ENCODE measurements around the gene SLC38A3. TPM values are rescaled to one million over a fixed set of nuclear protein-coding genes. Genes with fewer than 3 reads are reported as not detected.

Gene SLC38A3
- total RNA-seq, 1 donor from 2014 or later = 1.2 TPM

GRCh38 chr3:50213373-50213772, 8.3 kb downstream of the SLC38A3 start:
- Mint-ChIP-seq H3K9me3 (ENCODE audit: low read depth) (no peaks in the 10 kb centered on the region), H3K36me3 (ENCODE audit: low read depth) (no peaks in the 10 kb centered on the region), H3K27me3 (ENCODE audit: low read depth) (no peaks in the 10 kb centered on the region), H3K27ac (ENCODE audit: unreplicated experiment) (no peak overlapping the region), H3K4me3 (ENCODE audit: unreplicated experiment) (no peak overlapping the region), H3K4me1 (ENCODE audit: low read depth) (peaks cover 7% of the 10 kb centered on the region)
- no peak for DNase-seq (ENCODE audit: low spot score)
- TF ChIP-seq, protein P1, sequence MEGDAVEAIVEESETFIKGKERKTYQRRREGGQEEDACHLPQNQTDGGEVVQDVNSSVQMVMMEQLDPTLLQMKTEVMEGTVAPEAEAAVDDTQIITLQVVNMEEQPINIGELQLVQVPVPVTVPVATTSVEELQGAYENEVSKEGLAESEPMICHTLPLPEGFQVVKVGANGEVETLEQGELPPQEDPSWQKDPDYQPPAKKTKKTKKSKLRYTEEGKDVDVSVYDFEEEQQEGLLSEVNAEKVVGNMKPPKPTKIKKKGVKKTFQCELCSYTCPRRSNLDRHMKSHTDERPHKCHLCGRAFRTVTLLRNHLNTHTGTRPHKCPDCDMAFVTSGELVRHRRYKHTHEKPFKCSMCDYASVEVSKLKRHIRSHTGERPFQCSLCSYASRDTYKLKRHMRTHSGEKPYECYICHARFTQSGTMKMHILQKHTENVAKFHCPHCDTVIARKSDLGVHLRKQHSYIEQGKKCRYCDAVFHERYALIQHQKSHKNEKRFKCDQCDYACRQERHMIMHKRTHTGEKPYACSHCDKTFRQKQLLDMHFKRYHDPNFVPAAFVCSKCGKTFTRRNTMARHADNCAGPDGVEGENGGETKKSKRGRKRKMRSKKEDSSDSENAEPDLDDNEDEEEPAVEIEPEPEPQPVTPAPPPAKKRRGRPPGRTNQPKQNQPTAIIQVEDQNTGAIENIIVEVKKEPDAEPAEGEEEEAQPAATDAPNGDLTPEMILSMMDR (IDR thresholded peaks at IDR 0.05) = no peak

DNA sequence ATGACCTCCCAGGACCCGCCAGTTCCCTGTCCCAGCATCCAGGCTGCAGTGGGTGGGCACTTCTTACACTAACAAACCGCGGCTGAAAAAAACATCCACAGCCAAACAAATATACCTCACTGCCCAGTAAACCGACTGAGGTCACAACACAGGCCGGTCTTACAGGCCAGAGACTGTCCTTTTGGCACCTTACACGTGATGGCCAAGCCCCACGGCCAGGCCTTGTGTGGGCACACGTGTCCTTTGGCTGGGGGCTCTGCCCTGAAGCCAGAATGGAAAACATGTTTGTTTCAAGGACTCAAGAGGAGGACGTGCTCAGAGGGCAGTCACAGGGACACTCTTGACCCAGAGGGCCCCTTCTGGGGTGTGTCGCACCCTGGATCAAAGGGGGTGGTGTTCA, 9.8 kb downstream of the SLC38A3 start:
- Mint-ChIP-seq H3K36me3 (ENCODE audit: low read depth) (no peaks in the 10 kb centered on the region), H3K27me3 (ENCODE audit: low read depth) (no peaks in the 10 kb centered on the region), H3K4me3 (ENCODE audit: unreplicated experiment) (no peak overlapping the region), H3K4me1 (ENCODE audit: low read depth) (no peaks in the 10 kb centered on the region), H3K27ac (ENCODE audit: unreplicated experiment) (no peak overlapping the region), H3K9me3 (ENCODE audit: low read depth) (no peaks in the 10 kb centered on the region)
- no peak for DNase-seq (ENCODE audit: low spot score)
- TF ChIP-seq, protein P1 (IDR thresholded peaks at IDR 0.05) = no peak

DNA sequence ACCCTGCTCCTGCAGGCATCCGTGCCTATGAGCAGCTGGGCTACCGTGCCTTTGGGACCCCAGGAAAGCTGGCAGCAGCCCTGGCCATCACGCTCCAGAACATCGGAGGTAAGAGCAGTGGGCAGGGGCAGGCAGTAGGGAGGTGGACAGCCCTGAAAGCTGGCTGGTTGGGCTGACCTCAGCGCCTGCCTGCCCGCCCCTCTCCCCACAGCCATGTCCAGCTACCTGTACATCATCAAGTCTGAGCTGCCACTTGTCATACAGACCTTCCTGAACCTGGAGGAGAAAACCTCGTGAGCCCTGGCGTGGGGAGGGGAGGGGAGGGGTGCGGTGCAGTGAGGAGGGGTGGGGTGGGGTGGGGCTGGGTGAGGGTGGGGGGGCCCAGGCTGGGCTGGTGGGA, 10.5 kb downstream of the SLC38A3 start:
- H3K36me3 Mint-ChIP-seq (ENCODE audit: low read depth) = no peaks in the 10 kb centered on the region
- H3K27me3 Mint-ChIP-seq (ENCODE audit: low read depth) = no peaks in the 10 kb centered on the region

GRCh38 chr3:50217681-50218080, 12.6 kb downstream of the SLC38A3 start:
- Mint-ChIP-seq H3K4me3 (ENCODE audit: unreplicated experiment) (no peak overlapping the region), H3K9me3 (ENCODE audit: low read depth) (no peaks in the 10 kb centered on the region), H3K36me3 (ENCODE audit: low read depth) (no peaks in the 10 kb centered on the region), H3K4me1 (ENCODE audit: low read depth) (no peaks in the 10 kb centered on the region), H3K27ac (ENCODE audit: unreplicated experiment) (no peak overlapping the region), H3K27me3 (ENCODE audit: low read depth) (no peaks in the 10 kb centered on the region)
- DNase-seq (ENCODE audit: low spot score) = no peak
- TF ChIP-seq, protein P1 (IDR thresholded peaks at IDR 0.05) = no peak

More for the DNA sequence above, 10.5 kb downstream of the SLC38A3 start:
- Mint-ChIP-seq H3K9me3 (ENCODE audit: low read depth) (no peaks in the 10 kb centered on the region), H3K4me1 (ENCODE audit: low read depth) (no peaks in the 10 kb centered on the region), H3K4me3 (ENCODE audit: unreplicated experiment) (no peak overlapping the region), H3K27ac (ENCODE audit: unreplicated experiment) (no peak overlapping the region)
- TF ChIP-seq, protein P1 (IDR thresholded peaks at IDR 0.05) = no peak
- DNase-seq (ENCODE audit: low spot score) = no peak

GRCh38 chr3:50218448-50218847, 13.4 kb downstream of the SLC38A3 start:
- TF ChIP-seq, protein P1 (IDR thresholded peaks at IDR 0.05) = no peak
- DNase-seq (ENCODE audit: low spot score) = no peak
- Mint-ChIP-seq H3K4me1 (ENCODE audit: low read depth) (no peaks in the 10 kb centered on the region), H3K27ac (ENCODE audit: unreplicated experiment) (no peak overlapping the region), H3K27me3 (ENCODE audit: low read depth) (peaks cover 2% of the 10 kb centered on the region), H3K9me3 (ENCODE audit: low read depth) (no peaks in the 10 kb centered on the region), H3K4me3 (ENCODE audit: unreplicated experiment) (no peak overlapping the region), H3K36me3 (ENCODE audit: low read depth) (no peaks in the 10 kb centered on the region)
